HG03460 (cell line): ENCODE data around the gene RASGEF1C.

Experiments used
- ATAC-seq: cut with Tn5 transposase; IDR thresholded peaks from one replicate; pipeline ENCODE4 v1.9.1; 2021; ENCODE audit not compliant: unreplicated experiment

Gene RASGEF1C

DNA sequence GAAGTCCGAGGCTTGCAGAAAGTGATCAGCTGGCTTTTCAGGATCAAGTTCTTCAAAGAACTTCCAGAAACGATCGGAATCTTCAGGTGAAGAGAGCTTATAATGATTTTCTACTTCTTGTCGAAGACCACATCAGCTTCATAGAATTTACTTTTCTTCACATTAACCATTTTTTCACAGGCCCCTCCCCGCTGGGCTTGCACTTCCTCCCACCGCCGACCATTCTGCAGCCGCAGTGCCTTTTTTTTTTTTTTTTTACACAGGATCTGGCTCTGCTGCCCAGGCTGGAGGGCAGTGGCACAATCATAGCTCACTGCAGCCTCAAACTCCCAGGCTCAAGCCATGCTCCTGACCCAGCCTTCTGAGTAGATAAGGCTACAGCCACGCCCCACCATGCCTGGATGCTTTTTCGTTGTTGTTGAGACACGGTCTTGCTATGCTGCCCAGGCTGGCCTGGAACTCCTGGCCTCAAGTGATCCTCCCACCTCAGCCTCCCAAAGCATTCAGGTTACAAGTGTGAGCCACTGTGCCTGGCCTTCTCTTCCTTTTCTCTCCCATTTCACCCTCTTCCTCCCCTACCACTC is 122.1 kb downstream of the RASGEF1C start:
- ATAC-seq, result no peak

DNA sequence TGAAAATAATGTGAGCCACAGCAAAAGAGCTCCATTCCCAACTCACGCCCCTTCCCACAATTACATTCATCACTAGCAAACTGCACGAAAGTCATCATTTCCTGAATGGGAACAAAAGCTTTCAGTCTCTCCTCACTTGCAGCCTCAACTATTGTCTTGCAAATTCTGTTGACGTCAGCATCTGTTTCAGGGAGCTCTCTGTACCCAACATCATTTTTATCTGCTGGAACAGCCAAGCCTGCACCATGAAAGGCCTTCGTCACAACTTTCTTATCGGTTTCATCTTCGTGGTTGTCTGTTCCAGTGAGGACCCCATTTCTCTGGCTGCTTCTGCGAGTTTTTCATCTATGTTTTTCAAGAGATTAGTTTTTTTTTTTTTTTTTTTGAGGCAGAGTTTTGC is 123.2 kb downstream of the RASGEF1C start:
- ATAC-seq, result no peak

DNA sequence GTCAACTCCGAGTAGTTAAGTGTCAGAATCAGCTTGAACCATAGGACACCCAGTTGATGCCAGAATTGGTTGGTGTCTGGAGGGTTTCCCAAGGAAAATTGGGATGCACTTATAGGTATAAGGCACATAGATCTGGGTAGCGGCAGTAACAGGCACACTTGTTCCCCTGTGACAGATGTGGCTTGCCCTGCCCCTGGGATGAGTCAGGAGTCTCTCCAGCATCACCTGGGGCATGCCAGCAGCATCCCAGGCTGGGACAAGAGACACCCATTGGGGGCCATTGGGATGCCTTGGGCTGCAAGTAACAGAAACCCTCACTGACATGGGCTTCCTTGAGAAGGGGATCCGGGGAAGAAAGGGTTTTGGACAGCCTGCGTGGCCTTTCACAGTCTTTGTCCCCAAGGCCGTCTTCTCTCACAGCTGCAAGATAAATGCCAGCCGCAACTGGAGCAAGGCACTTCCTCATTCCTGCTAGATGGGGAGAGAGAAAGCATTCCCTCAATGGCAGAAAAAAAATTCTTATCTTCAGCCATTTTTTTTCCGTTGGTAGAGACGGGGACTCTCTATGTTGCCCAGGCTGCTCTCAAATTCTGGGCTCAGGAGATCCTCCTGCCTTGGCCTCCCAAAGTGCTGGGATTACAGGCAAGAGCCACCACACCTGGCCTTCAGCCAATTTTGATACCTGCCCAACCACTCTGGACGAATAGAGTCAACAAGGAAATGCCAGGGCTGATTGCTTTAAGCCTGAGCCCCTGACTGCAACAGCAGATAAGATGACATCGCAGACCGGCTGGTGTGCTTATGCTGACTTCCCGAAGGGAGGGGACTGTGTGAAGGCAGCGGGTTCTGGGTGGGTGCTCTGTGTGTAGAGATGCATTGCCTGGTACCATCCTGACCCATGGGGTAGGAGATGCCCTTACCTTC is 124.1 kb downstream of the RASGEF1C start:
- ATAC-seq, result no peak

DNA sequence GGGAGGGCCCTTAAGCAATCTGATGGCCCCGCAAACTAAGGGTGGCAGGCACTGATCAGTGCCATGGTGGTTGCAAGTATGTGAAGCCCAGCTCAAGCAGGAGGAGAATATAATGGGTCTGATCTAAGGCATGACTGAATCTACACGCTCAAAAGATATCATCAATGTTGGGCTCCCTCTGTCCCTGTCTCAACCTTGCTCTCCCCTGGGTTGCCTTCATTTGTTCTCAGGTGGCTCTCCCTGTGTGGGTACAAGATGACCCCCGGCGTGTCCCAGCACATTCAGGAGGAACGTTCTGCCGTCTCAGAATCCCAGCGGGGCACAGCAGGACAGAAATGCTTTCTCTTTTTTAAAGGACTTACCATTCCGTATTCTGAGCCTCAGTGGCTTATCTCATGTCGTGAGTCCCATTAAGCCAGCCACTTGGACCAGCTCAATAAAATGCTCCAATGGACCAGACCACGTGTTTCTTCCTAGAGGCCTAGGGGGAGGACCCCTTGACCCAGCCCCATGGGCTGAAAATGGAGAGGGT is 125.4 kb downstream of the RASGEF1C start:
- ATAC-seq, result no peak

DNA sequence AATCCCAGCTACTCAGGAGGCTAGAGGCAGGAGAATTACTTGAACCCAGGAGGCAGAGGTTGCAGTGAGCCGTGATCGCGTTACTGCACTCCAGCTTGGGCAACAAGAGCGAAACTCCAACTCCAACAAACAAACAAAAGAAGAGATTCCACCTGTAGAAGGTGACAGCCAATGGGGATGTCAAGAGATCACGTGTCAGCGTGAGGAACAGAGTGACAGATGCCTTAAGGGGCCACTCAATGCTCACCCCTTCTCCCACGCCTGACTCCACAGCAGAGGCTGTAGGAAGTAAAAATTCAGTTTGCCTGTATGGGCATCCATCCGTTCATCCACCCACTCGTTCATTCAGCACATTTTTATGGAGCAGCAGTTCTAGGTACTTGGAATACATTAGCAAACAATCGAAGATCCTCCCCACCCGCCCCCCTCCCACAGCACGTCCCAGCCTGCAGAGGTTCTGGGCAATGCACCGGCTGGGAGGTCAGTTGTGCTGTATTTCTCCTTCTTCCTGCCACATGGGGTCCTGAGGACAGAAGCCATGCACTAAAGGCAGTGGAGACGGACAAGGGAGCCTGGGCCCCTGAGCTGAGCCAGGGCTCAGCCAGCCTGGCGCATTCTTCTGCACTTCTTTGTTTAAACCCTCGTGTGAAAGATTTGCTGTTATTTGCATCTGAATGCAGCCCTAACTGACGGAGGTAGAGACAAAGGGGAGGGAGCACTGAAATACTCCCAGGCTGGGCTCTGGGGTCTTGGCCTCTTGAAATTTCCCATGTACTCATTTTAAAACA is 126.2 kb downstream of the RASGEF1C start:
- no peak for ATAC-seq

DNA sequence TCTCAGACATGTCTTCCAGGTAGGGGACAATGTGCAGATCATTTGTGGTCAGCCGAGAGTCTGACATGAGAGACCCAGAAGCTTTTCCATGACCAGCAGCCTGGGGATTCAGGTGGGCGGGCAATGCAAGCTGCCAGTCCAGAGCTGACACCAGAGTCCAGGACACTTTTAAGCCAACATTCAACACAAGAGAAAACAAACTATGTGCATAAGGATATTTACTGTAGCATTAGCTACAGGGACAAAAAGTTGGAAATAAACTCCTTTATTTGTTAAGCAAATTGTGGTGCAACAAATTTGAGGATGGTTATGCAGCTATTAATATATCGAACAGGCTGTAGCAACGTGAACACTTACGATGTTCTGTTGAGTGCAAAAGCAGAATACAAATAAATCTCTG is 127.5 kb downstream of the RASGEF1C start:
- ATAC-seq, result no peak

DNA sequence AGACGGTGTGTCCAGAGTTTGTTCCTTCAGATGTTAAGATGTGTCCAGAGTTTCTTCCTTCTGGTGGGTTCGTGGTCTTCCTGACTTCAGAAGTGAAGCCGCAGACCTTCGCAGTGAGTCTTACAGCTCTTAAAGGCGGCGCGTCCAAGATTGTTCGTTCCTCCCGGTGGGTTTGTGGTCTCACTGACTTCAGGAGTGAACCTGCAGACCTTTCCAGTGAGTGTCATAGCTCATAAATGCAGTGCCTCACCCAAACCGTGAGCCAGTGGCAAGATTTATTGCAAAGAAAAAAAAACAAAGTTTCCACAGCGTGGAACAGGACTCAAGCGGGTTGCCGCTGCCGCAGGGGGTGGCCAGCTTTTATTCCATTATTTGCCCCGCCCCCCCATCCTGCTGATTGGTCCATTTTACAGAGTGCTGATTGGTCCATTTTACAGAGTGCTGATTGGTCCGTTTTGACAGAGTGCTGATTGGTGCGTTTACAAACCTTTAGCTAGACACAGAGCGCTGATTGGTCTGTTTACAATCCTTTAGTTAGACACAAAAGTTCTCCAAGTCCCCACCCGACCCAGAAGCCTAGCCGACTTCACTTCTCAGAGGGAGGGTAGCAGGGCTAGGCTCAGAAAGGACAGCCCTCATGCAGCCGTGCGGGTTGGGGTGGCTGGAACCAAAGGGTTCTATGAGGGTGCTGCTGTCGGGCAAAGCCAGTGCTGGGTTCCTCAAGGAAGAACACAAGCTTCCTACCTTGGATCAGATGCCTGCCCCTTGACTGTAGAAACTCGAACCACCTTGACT is 128.3 kb downstream of the RASGEF1C start:
- ATAC-seq, result no peak

DNA sequence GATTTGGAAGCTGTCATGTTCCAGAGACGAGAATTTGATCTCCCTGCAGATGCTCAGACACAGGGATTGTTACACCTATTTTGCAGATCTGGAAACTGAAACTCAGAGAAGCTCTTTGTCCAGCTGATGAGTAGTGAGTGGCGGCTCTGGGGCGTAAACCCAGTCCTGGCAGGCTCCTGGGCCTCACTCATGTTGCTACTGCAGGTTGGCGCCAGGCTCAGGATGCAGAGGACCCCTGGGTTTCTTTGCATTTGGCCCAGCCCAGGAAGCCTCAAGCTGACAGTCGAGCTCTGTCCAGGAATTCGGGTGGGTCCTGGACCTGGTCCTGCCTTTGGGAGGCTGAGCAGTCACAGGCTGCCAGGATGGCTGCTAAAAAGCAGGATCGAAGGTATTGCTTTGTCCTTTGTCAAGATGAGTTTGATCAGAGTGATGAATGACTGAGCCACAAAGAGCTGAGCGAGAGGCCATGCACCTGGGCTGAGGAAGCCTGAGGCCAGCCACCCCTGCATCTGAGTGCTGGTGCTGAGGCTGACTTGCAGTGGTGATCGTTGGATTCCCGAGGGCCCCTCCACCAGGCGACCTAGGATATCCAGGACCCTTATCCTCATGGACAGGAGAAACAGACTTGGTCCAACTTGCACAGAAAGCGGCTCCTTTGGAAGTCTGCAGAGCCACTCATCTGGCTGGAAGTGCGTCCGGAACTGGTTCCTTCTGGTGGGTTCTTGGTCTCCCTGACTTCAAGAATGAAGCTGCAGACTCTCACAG is 129.1 kb downstream of the RASGEF1C start:
- ATAC-seq, result no peak

DNA sequence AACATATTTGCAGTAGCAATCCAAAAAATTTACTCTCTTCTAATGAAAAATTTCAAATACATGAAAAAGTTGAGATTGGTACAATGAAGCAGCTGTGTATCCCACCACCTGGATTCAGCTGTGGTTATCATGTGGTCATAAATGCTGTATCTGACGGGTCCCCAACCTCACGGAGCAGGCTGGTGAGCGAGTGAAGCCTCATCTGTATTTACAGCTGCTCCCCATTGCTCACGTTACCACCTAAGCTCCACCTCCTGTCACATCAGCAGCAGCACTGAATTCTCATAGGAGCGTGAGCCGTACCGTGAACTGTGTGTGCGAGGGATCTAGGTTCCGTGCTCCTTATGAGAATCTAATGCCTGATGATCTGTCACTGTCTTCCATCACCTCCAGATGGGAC is 130.7 kb downstream of the RASGEF1C start:
- no peak for ATAC-seq

DNA sequence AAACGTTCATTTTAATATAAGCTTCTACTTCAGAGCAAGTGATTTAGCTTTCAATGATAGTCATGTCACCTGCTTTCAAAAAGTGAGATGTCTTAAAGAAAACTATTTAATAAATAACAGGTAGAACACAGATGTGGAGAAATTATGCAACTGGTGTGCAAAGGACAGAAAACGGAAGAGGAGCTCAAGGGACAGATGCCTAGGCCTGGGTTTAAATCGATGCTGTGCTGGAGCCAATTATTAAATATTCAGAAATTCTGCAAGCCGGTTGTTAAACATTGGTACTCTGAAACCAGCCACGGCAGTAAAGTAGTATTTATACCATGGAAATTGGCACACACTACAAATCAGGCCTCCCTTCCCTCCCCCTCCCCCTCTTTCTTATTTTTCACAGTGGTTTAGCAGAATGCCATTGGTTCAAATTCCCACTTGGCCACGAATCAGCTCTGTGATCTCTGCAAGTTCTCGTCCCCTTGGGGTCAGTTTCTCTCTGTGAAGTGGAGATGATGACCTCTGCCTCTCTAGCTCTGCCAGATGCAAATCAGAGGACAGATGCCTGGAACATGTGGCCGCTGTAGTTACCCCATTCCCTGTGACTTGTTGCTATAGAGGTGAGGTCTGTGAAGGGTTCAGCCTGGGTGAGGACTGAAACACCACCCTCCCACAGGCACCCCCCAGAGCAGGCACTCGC is 131.3 kb downstream of the RASGEF1C start:
- ATAC-seq, result no peak

DNA sequence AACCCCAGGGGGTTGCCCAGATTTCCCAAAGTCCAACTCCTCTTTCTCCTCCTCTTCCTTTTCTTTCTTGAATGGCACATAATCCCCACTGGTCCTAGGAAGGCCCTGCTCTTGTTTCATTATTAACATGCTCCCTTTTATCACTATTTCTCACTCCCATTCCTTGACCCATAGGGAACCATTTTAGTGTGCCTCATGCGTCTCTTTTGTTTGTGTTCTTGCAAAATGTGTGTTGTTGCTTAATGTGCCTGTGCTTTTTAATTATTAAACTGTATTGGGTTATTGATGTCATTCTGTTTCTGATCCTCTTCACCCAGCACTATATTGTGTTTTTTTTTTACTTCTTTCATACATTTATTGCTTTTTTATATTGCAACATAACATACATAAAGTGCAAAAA is 133.3 kb downstream of the RASGEF1C start:
- ATAC-seq, result no peak

DNA sequence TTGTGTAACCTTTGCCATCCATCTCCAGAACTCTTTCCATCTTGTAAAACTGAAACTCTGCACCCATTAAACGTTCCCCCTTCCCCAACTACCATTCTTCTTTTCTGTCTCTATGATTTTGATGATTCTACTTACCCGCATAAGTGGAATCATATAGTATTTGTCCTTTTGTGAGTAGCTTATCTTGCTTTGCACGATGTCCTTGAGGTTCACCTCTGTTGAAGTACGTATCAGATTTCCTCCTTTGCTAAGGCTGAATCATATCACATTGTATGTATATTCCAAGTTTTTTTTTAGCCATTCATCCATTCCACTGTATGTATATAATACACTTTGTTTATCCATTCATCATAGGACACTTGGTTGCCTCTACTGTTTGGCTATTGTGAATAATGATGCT is 134.5 kb downstream of the RASGEF1C start:
- ATAC-seq, result no peak

DNA sequence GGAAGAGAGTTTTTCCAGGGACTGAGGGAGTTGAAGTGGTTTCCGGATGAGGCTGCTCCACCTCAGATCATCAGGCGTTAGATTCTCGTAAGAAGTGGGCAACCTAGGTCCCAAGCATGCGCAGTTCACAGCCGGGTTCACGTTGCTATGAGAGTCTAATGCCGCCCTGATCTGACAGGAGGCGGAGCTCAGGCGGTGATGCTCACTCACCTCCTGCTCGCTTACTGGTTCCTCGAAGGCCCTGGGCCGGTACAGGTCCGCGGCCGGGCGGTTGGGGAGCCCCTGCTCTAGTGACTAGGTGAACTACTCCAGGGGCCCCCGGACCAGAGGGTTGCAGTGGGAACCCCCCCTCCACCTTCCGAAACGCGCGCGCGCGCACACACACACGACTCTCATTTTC is 136.5 kb downstream of the RASGEF1C start:
- ATAC-seq, result no peak

DNA sequence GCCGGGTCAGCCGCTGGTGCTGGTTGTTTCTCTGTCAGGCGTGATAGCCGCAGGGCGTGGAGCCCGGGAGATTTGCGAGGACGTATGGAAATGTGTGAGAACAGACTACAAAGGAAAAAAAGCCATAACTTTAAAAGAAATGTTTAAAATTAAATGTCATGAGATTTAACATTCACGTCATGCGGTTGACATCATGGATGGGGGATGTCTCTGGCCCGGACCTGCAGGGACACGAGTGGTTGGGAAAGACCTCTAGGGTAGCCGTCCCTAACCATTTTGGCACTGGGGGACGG is 136.8 kb downstream of the RASGEF1C start:
- ATAC-seq, result no peak

DNA sequence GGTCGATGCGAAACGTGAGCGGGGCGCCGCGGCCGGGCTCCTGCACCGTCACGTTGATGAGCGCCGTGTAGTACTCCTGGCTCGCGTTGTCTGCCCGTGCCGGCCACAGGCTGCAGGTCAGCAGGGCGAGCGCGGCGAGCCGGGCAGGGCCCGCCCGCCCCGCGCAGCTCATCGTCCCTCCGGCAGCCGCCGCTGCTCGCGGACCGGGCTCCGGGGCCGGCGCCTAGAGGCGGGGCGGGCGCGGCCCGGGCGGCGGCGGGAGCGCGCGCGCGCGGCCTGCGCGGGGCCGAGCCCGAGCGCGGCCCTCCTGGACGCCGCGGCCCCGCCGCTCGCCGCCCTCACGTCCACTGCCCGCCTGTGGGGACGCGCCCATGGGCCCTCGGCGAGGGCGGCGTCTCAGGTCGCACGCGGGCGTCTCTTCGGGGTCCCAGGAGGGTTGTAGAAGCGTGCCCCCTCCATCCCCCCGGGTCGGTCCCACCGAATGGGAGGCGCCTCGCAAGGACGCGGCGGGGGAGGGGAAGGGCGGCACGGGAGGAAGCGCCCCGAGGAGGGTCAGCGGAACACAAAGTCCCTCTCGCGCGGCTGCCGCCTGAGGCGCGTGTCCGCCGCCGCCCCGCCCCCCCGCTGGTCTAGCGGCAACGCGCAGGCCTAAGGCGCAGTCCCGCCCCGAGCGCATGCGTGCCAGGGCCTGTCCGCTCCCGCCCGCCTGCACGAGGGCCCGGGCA is 137.3 kb downstream of the RASGEF1C start, which contains the start of gene RNF130:
TSS of gene RNF130 (minus strand) at position 229 of the 725 bp plus-strand sequence. CDS start at position 172, 57 bp downstream.
- no peak for ATAC-seq

DNA sequence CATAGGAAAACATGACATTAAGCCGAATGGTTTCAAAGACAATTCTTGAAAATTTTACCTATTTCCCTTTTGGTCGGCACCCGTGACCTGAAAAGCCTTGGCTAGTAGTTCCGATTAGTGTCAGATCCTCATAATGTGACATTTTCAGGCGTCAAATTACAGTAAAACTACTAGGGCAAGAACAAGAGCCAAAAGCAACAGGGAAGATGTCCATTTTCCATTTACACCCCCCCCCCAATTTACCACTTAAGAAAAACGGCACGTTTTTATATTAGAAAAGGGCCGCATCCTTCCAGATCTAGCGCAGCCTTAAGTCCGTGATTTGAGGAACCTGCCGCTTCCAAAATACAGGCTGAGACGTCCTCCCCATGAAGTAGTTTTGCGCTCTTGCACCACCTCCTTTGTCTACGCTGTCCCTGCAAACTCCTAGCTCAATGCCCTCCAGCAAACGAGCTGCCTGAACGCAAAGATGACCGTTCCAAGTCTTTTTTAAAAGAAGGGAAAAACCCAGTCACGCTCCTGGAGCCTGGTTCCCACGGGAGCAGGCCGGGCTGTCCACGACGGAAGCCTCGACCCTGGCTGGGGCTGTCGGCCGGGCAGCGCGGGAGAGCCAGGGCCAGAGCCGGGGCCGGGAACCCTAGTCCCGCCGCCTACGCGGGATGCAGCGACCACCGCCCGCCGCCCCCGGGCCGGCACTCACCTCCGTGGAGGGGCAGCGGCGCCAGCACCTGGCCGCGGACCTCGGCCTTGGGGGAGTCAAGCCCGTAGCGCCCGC is 138.1 kb downstream of the RASGEF1C start:
- no peak for ATAC-seq

DNA sequence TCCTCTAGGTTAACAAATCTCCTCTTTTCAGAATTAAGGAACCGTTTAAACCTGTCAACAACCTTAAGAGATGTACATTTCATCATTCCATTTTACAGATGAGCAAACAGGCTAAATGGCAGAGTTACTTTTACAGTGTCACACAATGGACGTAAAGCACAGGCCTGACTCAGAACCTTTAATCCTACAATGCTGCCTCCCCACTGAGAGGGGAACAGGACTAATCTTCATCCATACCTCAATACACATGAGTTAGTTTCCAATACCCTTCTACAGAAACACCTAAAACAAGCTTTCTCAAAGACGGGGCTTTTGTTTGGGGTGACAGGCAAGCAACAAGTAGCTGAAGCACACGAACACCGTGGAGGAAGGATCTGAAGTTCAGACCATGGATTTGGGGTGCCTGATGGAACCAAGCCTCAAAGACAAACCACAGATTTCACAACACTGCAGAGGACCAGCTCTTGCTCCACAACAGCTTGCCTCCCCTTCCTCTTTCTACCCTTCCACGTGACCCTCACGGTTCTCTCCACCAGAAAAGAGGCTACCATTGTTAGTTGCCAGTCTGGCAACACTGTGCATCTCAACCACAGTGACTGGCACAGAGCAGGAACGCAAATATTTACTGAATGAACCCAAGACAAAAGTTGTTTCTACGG is 139.3 kb downstream of the RASGEF1C start:
- ATAC-seq, result no peak
